ENCODE results near the gene OR2S2.
A peak's percentile ranks its signal among the peaks of the same experiment; 100 is the strongest.
"Not testable (repeated sequence)": the region's sequence is repeated elsewhere in the genome, so short reads cannot be mapped to it uniquely, and the experiment has no call there.

The OR2S2 gene

GRCh38 chr9:35958104-35958837 lies at the start of gene OR2S2:
Gene OR2S2 (minus strand): TSS chr9:35958154. CDS start chr9:35958098, 56 bp downstream.
- no peak for DNase-seq

GRCh38 chr9:36007316-36007708 lies 49.4 kb upstream of the OR2S2 start:
- no peak for DNase-seq

- no peak for DNase-seq
Observed at GRCh38 chr9:36006549-36007315, 48.8 kb upstream of the OR2S2 start.

- DNase-seq: no peak
Observed at GRCh38 chr9:36005891-36006290, 47.9 kb upstream of the OR2S2 start.

- no peak for DNase-seq
Observed at GRCh38 chr9:35998333-35998732, 40.4 kb upstream of the OR2S2 start.

- not testable (repeated sequence) for DNase-seq
Observed at GRCh38 chr9:35997016-35997415, 39.1 kb upstream of the OR2S2 start.

GRCh38 chr9:35996358-35996970 lies 38.5 kb upstream of the OR2S2 start:
- DNase-seq: no peak

GRCh38 chr9:35994959-35995358 lies 37.0 kb upstream of the OR2S2 start:
- DNase-seq: no peak

GRCh38 chr9:35993976-35994720 lies 36.2 kb upstream of the OR2S2 start:
- no peak for DNase-seq

- not testable (repeated sequence) for DNase-seq
Observed at GRCh38 chr9:35993136-35993535, 35.2 kb upstream of the OR2S2 start.

GRCh38 chr9:35990155-35990554 lies 32.2 kb upstream of the OR2S2 start:
- DNase-seq: no peak

- no peak for DNase-seq
Observed at GRCh38 chr9:35984021-35984420, 26.1 kb upstream of the OR2S2 start.

GRCh38 chr9:35981699-35982098 lies 23.7 kb upstream of the OR2S2 start:
- DNase-seq: no peak

- DNase-seq: no peak
Observed at GRCh38 chr9:35980289-35981011, 22.5 kb upstream of the OR2S2 start.

- no peak for DNase-seq
Observed at GRCh38 chr9:35978792-35979191, 20.8 kb upstream of the OR2S2 start.

- DNase-seq: no peak
Observed at GRCh38 chr9:35976726-35977125, 18.8 kb upstream of the OR2S2 start.

- DNase-seq: no peak
Observed at GRCh38 chr9:35974800-35975199, 16.8 kb upstream of the OR2S2 start.

- no peak for DNase-seq
Observed at GRCh38 chr9:35972093-35972492, 14.1 kb upstream of the OR2S2 start.

GRCh38 chr9:35967042-35967441 lies 9.1 kb upstream of the OR2S2 start:
- peak; percentile 5 for DNase-seq

- DNase-seq: no peak
Observed at GRCh38 chr9:35966433-35966832, 8.5 kb upstream of the OR2S2 start.

- DNase-seq: no peak
Observed at GRCh38 chr9:35965011-35965410, 7.1 kb upstream of the OR2S2 start.

- DNase-seq: no peak
Observed at GRCh38 chr9:35962126-35962906, 4.4 kb upstream of the OR2S2 start.

All from NCI-H1105 treated with DMSO at 0.1 percent for 48 hours (cell line).